ENCODE data around the gene PIGU. TPM values are rescaled to one million over a fixed set of nuclear protein-coding genes. Genes with fewer than 3 reads are reported as not detected.

Gene PIGU
- total RNA-seq, 1 experiment from 2014 or later: 25.1 TPM

- TF ChIP-seq SIN3A (IDR thresholded peaks at IDR 0.05; ENCODE audit: low read depth): no peak
- TF ChIP-seq FOSL1 (IDR thresholded peaks at IDR 0.05; ENCODE audit: low read depth): no peak
- TF ChIP-seq POLR2A (IDR thresholded peaks at IDR 0.05; ENCODE audit: borderline replicate concordance, extremely low read depth, insufficient read depth, insufficient read length): no peak
- TF ChIP-seq CTCF (IDR thresholded peaks at IDR 0.05 in 2 of 3, conservative IDR thresholded peaks at IDR 0.05 in 1 of 3; ENCODE audit: borderline replicate concordance in 1 of 3, insufficient read depth in 1 of 3, low read depth in 2 of 3, low read length in 2 of 3): no peak
- no peak for TF ChIP-seq TCF7L2 (IDR thresholded peaks at IDR 0.05; ENCODE audit: borderline replicate concordance, extremely low read depth, insufficient read depth, insufficient read length)
- no peak for TF ChIP-seq SRF (IDR thresholded peaks at IDR 0.05; ENCODE audit: low read depth)
- TF ChIP-seq POLR2AphosphoS5 (IDR thresholded peaks at IDR 0.05; ENCODE audit: low read depth, low read length): no peak
- TF ChIP-seq ELF1 (IDR thresholded peaks at IDR 0.05; ENCODE audit: borderline replicate concordance, low read depth): no peak
- TF ChIP-seq ZFX (IDR thresholded peaks at IDR 0.05): no peak
- no peak for TF ChIP-seq EZH2 (IDR thresholded peaks at IDR 0.05)
- POLR2A ChIA-PET: no interaction called here
- ATAC-seq (no peak), DNase-seq (ENCODE audit: low read depth, low spot score) (no peak)
- Histone ChIP-seq H3K4me1 (ENCODE audit: control insufficient read depth in 1 of 2, insufficient read depth in 2 of 2, low read length in 2 of 2) (no peaks in the 10 kb centered on the region), H3K9me2 (ENCODE audit: insufficient read depth) (no peaks in the 10 kb centered on the region), H3K4me3 (replicated peaks in 1 of 2; ENCODE audit: low read depth in 1 of 2, low read length in 2 of 2) (no peak overlapping the region), H3K27me3 (ENCODE audit: insufficient read depth, low read length) (no peaks in the 10 kb centered on the region), H3K79me2 (ENCODE audit: insufficient read depth, low read length) (no peaks in the 10 kb centered on the region), H3K27ac (ENCODE audit: low read depth, low read length) (no peak overlapping the region), H3K9ac (ENCODE audit: low read length) (no peak overlapping the region), H2AFZ (ENCODE audit: low read depth, low read length, poor library complexity, severe bottlenecking) (no peak overlapping the region), H3K9me3 (ENCODE audit: control insufficient read depth in 1 of 2, insufficient read depth in 1 of 2, low read depth in 1 of 2, low read length in 2 of 2) (no peaks in the 10 kb centered on the region), H3K4me2 (ENCODE audit: low read length) (no peak overlapping the region), H3K36me3 (ENCODE audit: control insufficient read depth in 1 of 2, insufficient read depth in 2 of 2, low read length in 2 of 2) (0 out of 4 replicates have a peak, but pooled peaks cover 2 to 4% of the 10 kb centered on the region in 2 experiments), H4K20me1 (ENCODE audit: insufficient read depth) (no peaks in the 10 kb centered on the region)
- CTCF ChIA-PET: no interaction called here
- BruUV-seq (replicated peaks): no TSS peak
- RAD21 ChIA-PET (ENCODE audit: low non-redundant PET in 1 of 2, low total read pairs in 2 of 2, uncharacterized antibody in 2 of 2, unreplicated experiment in 2 of 2): no interaction called here
- intact Hi-C loops (cut with micrococcal nuclease): no loop called here
Observed at GRCh38 chr20:34571753-34572152, 105.1 kb downstream of the PIGU start.
